GM12878 (cell line): ENCODE data around the gene ATXN1L. TPM values are rescaled to one million over a fixed set of nuclear protein-coding genes. Genes with fewer than 3 reads are reported as not detected.

Experiments used
- EGR1 ChIP-seq, 2 experiments: IDR thresholded peaks; 1 replicate in 1 of 2; 2 replicates in 1 of 2; pipeline ENCODE4 v1.6.1; 2011 to 2012; ENCODE audit warnings: low read depth in 2 of 2, low read length in 2 of 2, borderline replicate concordance in 1 of 2, mild to moderate bottlenecking in 1 of 2, moderate library complexity in 1 of 2
- MEF2B ChIP-seq: fragments of 450-650 bp; IDR thresholded peaks from 2 replicates; pipeline ENCODE4 v1.6.1; 2018; ENCODE audit warnings: mild to moderate bottlenecking, moderate library complexity; ENCODE audit not compliant: partially characterized antibody, poor library complexity, severe bottlenecking
- NR2F1 ChIP-seq: fragments of 450-650 bp; conservative IDR thresholded peaks from 2 replicates; pipeline ENCODE4 v1.6.1; 2017; ENCODE audit warnings: mild to moderate bottlenecking
- RUNX3 ChIP-seq: IDR thresholded peaks from 2 replicates; pipeline ENCODE4 v1.6.1; 2012; ENCODE audit warnings: low read length, inconsistent platforms
- STAT3 ChIP-seq: IDR thresholded peaks from 2 replicates; pipeline ENCODE4 v1.6.1; 2011; ENCODE audit warnings: low read depth, low read length, improper control_type of control experiment
- YBX1 ChIP-seq: fragments of 450-650 bp; IDR thresholded peaks from 2 replicates; pipeline ENCODE4 v1.6.1; 2016; ENCODE audit warnings: antibody characterized with exemption
- polyA plus RNA-seq, 11 experiments: library from polyadenylated mRNA; depleted of rRNA in 4 of 11; unstranded in 6 of 11; stranded (reverse) in 5 of 11; fragments of >200 nt; fragmentation: Nextera tagmentation in 4 of 11; fragmentation: Illumina TruSeq in 1 of 11; extraction: Ambion mirVana in 4 of 11; extraction: Trizol in 1 of 11; gene quantifications; 1 replicate in 1 of 11; 2 replicates in 10 of 11; pipeline versions ENCODE4 v1.2.1 to v1.2.3, GENCODE V29; 2011 to 2016; ENCODE audit warnings: inconsistent platforms in 2 of 11, missing spikeins in 2 of 11, low read depth in 1 of 11
- total RNA-seq, 4 experiments: library from RNA; depleted of rRNA in 3 of 4; stranded (reverse); fragments of >200 nt in 3 of 4; fragmentation: Illumina TruSeq in 1 of 4; extraction: Trizol in 1 of 4; gene quantifications; 2 replicates each; pipeline versions ENCODE4 v1.2.1 to v1.2.3, GENCODE V29; 2013 to 2021
- TF ChIP-seq, protein P1 (sequence below): fragments of 450-650 bp; IDR thresholded peaks from 2 replicates; pipeline ENCODE4 v1.6.1; 2018; ENCODE audit warnings: borderline replicate concordance, mild to moderate bottlenecking; ENCODE audit not compliant: partially characterized antibody
- TF ChIP-seq, protein P2 (sequence below): IDR thresholded peaks from 2 replicates; pipeline ENCODE4 v1.6.1; 2012; ENCODE audit warnings: improper control_type of control experiment, low read depth, low read length; ENCODE audit not compliant: insufficient replicate concordance
- TF ChIP-seq, protein P3 (sequence below): fragments of 450-650 bp; IDR thresholded peaks from 2 replicates; pipeline ENCODE4 v1.6.1; 2017; ENCODE audit warnings: antibody characterized with exemption, mild to moderate bottlenecking, moderate library complexity
- TF ChIP-seq, protein P4 (sequence below): IDR thresholded peaks from 2 replicates; pipeline ENCODE4 v1.6.1; 2011; ENCODE audit warnings: borderline replicate concordance, low read depth, mild to moderate bottlenecking, moderate library complexity, low read length; ENCODE audit not compliant: insufficient read depth, poor library complexity, severe bottlenecking
- TF ChIP-seq, protein P5 (sequence below): fragments of 450-650 bp; formaldehyde crosslinking; IDR thresholded peaks from 2 replicates; pipeline ENCODE4 v1.5.0; 2022; ENCODE audit warnings: mild to moderate bottlenecking, missing genetic modification characterization

The ATXN1L gene
- total and polyA plus RNA-seq, 10 of the 15 experiments (the other 5 are each of a cell fraction or from before 2014, with no cell fraction given), result 1.8 to 14.6 (median 9.2) TPM

DNA sequence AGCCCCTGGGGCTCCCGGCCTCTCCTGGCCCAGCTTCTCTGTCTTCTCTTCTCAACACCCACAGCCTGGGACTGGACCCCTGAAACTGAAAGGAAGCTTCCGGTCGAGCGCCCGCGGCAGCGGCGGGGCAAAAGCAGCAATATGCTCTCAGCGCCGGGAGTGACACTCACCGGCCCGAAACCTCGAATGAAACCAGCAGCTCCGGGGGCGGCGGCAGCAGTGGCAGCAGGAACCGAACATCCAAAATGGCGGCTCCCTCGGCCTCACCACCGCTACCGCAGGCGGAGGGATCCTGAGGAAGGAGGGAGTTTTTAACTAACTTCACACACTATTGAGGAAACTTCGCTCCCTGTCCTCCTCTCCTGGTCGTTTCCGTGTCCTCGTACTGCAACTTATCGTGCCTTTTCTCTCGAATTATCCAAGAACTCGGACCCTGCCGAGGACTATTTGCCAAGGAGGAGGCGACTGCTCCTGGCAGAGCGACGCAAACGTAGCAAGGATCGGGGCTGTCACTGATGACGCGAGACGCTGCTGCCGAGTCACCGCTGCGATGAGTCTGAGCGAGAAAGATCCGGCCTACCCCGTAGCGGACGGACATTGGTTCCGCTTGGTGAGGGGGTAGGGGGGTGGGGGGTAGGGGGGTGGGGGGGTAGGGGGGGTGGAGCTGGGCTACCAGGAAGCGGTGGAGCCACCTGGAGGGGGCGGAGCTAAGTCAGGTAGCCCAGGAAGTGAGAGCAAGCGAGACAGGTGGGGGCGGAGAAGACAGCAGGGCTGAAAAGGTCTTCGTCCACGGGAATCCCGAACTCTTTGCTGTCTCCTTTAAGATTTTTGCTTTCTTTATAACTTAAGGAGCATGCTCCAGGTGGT, 37.0 kb upstream of the ATXN1L start, which contains the start of gene AP1G1 (continued):
- TF ChIP-seq STAT3 (no peak), NR2F1 (no peak), MEF2B (peak; percentile 73), YBX1 (no peak), EGR1 (IDR thresholded peaks at IDR 0.05; ENCODE audit: borderline replicate concordance in 1 of 2, low read depth in 2 of 2, low read length in 2 of 2) (peak; percentile 59 to 89), RUNX3 (peak; percentile 98)
- TF ChIP-seq, protein P1, sequence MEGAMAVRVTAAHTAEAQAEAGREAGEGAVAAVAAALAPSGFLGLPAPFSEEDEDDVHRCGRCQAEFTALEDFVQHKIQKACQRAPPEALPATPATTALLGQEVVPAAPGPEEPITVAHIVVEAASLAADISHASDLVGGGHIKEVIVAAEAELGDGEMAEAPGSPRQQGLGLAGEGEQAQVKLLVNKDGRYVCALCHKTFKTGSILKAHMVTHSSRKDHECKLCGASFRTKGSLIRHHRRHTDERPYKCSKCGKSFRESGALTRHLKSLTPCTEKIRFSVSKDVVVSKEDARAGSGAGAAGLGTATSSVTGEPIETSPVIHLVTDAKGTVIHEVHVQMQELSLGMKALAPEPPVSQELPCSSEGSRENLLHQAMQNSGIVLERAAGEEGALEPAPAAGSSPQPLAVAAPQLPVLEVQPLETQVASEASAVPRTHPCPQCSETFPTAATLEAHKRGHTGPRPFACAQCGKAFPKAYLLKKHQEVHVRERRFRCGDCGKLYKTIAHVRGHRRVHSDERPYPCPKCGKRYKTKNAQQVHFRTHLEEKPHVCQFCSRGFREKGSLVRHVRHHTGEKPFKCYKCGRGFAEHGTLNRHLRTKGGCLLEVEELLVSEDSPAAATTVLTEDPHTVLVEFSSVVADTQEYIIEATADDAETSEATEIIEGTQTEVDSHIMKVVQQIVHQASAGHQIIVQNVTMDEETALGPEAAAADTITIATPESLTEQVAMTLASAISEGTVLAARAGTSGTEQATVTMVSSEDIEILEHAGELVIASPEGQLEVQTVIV, result peak; percentile 77
- TF ChIP-seq, protein P2, sequence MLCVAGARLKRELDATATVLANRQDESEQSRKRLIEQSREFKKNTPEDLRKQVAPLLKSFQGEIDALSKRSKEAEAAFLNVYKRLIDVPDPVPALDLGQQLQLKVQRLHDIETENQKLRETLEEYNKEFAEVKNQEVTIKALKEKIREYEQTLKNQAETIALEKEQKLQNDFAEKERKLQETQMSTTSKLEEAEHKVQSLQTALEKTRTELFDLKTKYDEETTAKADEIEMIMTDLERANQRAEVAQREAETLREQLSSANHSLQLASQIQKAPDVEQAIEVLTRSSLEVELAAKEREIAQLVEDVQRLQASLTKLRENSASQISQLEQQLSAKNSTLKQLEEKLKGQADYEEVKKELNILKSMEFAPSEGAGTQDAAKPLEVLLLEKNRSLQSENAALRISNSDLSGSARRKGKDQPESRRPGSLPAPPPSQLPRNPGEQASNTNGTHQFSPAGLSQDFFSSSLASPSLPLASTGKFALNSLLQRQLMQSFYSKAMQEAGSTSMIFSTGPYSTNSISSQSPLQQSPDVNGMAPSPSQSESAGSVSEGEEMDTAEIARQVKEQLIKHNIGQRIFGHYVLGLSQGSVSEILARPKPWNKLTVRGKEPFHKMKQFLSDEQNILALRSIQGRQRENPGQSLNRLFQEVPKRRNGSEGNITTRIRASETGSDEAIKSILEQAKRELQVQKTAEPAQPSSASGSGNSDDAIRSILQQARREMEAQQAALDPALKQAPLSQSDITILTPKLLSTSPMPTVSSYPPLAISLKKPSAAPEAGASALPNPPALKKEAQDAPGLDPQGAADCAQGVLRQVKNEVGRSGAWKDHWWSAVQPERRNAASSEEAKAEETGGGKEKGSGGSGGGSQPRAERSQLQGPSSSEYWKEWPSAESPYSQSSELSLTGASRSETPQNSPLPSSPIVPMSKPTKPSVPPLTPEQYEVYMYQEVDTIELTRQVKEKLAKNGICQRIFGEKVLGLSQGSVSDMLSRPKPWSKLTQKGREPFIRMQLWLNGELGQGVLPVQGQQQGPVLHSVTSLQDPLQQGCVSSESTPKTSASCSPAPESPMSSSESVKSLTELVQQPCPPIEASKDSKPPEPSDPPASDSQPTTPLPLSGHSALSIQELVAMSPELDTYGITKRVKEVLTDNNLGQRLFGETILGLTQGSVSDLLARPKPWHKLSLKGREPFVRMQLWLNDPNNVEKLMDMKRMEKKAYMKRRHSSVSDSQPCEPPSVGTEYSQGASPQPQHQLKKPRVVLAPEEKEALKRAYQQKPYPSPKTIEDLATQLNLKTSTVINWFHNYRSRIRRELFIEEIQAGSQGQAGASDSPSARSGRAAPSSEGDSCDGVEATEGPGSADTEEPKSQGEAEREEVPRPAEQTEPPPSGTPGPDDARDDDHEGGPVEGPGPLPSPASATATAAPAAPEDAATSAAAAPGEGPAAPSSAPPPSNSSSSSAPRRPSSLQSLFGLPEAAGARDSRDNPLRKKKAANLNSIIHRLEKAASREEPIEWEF, result no peak
- TF ChIP-seq, protein P3, sequence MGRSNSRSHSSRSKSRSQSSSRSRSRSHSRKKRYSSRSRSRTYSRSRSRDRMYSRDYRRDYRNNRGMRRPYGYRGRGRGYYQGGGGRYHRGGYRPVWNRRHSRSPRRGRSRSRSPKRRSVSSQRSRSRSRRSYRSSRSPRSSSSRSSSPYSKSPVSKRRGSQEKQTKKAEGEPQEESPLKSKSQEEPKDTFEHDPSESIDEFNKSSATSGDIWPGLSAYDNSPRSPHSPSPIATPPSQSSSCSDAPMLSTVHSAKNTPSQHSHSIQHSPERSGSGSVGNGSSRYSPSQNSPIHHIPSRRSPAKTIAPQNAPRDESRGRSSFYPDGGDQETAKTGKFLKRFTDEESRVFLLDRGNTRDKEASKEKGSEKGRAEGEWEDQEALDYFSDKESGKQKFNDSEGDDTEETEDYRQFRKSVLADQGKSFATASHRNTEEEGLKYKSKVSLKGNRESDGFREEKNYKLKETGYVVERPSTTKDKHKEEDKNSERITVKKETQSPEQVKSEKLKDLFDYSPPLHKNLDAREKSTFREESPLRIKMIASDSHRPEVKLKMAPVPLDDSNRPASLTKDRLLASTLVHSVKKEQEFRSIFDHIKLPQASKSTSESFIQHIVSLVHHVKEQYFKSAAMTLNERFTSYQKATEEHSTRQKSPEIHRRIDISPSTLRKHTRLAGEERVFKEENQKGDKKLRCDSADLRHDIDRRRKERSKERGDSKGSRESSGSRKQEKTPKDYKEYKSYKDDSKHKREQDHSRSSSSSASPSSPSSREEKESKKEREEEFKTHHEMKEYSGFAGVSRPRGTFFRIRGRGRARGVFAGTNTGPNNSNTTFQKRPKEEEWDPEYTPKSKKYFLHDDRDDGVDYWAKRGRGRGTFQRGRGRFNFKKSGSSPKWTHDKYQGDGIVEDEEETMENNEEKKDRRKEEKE, result no peak
- TF ChIP-seq, protein P4, sequence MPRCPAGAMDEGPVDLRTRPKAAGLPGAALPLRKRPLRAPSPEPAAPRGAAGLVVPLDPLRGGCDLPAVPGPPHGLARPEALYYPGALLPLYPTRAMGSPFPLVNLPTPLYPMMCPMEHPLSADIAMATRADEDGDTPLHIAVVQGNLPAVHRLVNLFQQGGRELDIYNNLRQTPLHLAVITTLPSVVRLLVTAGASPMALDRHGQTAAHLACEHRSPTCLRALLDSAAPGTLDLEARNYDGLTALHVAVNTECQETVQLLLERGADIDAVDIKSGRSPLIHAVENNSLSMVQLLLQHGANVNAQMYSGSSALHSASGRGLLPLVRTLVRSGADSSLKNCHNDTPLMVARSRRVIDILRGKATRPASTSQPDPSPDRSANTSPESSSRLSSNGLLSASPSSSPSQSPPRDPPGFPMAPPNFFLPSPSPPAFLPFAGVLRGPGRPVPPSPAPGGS, result no peak
- TF ChIP-seq, protein P5, sequence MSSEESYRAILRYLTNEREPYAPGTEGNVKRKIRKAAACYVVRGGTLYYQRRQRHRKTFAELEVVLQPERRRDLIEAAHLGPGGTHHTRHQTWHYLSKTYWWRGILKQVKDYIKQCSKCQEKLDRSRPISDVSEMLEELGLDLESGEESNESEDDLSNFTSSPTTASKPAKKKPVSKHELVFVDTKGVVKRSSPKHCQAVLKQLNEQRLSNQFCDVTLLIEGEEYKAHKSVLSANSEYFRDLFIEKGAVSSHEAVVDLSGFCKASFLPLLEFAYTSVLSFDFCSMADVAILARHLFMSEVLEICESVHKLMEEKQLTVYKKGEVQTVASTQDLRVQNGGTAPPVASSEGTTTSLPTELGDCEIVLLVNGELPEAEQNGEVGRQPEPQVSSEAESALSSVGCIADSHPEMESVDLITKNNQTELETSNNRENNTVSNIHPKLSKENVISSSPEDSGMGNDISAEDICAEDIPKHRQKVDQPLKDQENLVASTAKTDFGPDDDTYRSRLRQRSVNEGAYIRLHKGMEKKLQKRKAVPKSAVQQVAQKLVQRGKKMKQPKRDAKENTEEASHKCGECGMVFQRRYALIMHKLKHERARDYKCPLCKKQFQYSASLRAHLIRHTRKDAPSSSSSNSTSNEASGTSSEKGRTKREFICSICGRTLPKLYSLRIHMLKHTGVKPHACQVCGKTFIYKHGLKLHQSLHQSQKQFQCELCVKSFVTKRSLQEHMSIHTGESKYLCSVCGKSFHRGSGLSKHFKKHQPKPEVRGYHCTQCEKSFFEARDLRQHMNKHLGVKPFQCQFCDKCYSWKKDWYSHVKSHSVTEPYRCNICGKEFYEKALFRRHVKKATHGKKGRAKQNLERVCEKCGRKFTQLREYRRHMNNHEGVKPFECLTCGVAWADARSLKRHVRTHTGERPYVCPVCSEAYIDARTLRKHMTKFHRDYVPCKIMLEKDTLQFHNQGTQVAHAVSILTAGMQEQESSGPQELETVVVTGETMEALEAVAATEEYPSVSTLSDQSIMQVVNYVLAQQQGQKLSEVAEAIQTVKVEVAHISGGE (CRISPR knock-in tag), result peak; percentile 82
